ENCODE measurements around the gene ZNF366. TPM values are rescaled to one million over a fixed set of nuclear protein-coding genes. Genes with fewer than 3 reads are reported as not detected.

ZNF366 gene
- total RNA-seq, 1 experiment from 2014 or later, result not detected

DNA sequence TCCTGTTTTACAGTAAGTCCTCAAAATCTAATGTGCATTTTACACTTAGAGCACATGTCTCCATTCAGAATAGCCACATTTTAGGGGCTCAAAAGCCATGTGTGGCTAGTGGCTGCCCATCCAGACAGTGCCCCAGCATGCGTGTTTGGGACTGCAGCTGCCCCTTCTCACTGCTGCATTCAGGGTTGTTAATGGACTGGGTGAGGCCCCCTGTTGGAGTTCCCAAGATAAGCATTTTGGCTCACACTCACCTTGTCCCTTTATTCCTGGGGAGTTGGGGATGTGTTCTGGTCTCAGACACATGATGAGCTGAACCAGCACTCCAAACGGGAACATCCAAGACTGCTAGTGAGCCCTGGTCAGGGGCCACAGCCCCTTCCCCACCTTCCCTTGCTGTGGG is 22.2 kb upstream of the ZNF366 start:
- Histone ChIP-seq H4K20me1 (ENCODE audit: insufficient read depth, low read depth, low read length) (no peaks in the 10 kb centered on the region), H3K4me1 (ENCODE audit: low read length) (no peaks in the 10 kb centered on the region), H3K79me2 (ENCODE audit: low read length) (no peaks in the 10 kb centered on the region), H3K27ac (ENCODE audit: low read length) (no peak overlapping the region), H3K9me3 (ENCODE audit: low read length) (no peaks in the 10 kb centered on the region), H3K36me3 (ENCODE audit: insufficient read depth, low read length) (no peaks in the 10 kb centered on the region), H3K27me3 (ENCODE audit: low read length) (no peaks in the 10 kb centered on the region), H3K4me2 (ENCODE audit: low read depth, low read length, poor library complexity, severe bottlenecking) (no peak overlapping the region), H3K9me2 (replicated peaks; ENCODE audit: insufficient read depth, low read length) (no peaks in the 10 kb centered on the region), H3K9ac (ENCODE audit: low read length) (no peak overlapping the region), H3K4me3 (ENCODE audit: low read length) (no peak overlapping the region), H2AFZ (ENCODE audit: low read length) (no peak overlapping the region)
- no peak for DNase-seq

DNA sequence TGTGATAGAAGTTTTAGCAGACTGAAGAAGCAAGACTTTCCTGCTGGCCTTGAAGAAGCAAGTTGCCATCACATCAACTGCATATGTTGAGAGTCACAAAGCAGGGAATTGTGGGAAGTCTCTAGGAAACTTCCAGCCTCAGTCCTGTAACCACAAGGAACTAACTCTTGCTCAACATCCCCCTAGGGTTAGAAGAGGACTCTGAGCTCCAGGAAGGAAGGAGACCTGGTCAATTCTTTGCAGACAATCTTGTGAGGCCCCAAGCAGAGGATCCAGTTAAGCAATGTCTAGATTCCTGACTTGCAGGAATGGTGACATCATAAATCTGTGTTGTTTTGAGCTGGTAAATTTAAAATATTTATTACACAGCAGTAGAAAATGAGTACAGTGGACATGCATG is 18.6 kb upstream of the ZNF366 start:
- Histone ChIP-seq H3K79me2 (ENCODE audit: low read length) (no peaks in the 10 kb centered on the region), H3K4me3 (ENCODE audit: low read length) (no peak overlapping the region), H3K9me3 (ENCODE audit: low read length) (no peaks in the 10 kb centered on the region), H3K36me3 (ENCODE audit: insufficient read depth, low read length) (no peaks in the 10 kb centered on the region), H3K9ac (ENCODE audit: low read length) (no peak overlapping the region), H4K20me1 (ENCODE audit: insufficient read depth, low read depth, low read length) (no peaks in the 10 kb centered on the region), H2AFZ (ENCODE audit: low read length) (no peak overlapping the region), H3K4me1 (ENCODE audit: low read length) (no peaks in the 10 kb centered on the region), H3K27ac (ENCODE audit: low read length) (no peak overlapping the region), H3K4me2 (ENCODE audit: low read depth, low read length, poor library complexity, severe bottlenecking) (no peak overlapping the region), H3K27me3 (ENCODE audit: low read length) (no peaks in the 10 kb centered on the region), H3K9me2 (replicated peaks; ENCODE audit: insufficient read depth, low read length) (no peaks in the 10 kb centered on the region)
- DNase-seq, result no peak

DNA sequence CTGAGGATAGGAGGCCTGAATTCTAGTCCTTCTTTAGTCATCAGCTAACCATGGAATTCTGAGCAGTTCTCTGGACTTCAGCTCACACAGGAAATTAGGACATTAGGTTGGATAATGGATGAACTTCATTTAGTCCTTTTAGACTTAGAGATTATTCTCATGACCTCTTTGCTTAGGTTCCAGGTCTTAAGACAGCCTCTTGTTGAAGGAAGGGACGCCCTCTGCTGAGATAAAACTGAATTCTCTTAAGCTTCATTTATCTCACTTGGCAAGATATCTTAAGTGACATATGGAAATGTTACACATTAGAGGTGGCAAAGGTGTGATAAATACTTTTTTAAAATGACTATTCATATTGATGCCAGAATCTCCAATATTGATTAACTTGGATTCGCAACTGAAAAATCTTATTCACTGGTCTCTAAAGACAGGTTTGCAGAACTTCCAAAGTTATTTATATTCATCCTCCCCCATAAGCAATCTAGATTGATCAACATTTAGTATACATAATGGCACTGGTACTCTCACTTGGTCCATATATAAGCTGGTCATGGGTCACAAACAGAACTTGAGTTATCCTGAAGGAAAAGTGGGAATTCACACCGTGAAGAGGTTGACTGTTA is 16.9 kb upstream of the ZNF366 start:
- H3K4me1 ChIP-seq (ENCODE audit: low read length), result no peaks in the 10 kb centered on the region
- H3K27me3 ChIP-seq (ENCODE audit: low read length), result no peaks in the 10 kb centered on the region
- peak; percentile 82 for DNase-seq
- H3K36me3 ChIP-seq (ENCODE audit: insufficient read depth, low read length), result no peaks in the 10 kb centered on the region
- no peaks in the 10 kb centered on the region for H3K9me3 ChIP-seq (ENCODE audit: low read length)
- H3K79me2 ChIP-seq (ENCODE audit: low read length), result no peaks in the 10 kb centered on the region
- no peak overlapping the region for H3K27ac ChIP-seq (ENCODE audit: low read length)
- H4K20me1 ChIP-seq (ENCODE audit: insufficient read depth, low read depth, low read length), result no peaks in the 10 kb centered on the region
- no peak overlapping the region for H3K9ac ChIP-seq (ENCODE audit: low read length)
- no peak overlapping the region for H2AFZ ChIP-seq (ENCODE audit: low read length)
- H3K4me2 ChIP-seq (ENCODE audit: low read depth, low read length, poor library complexity, severe bottlenecking), result no peak overlapping the region
- H3K9me2 ChIP-seq (replicated peaks; ENCODE audit: insufficient read depth, low read length), result no peaks in the 10 kb centered on the region
- H3K4me3 ChIP-seq (ENCODE audit: low read length), result no peak overlapping the region

DNA sequence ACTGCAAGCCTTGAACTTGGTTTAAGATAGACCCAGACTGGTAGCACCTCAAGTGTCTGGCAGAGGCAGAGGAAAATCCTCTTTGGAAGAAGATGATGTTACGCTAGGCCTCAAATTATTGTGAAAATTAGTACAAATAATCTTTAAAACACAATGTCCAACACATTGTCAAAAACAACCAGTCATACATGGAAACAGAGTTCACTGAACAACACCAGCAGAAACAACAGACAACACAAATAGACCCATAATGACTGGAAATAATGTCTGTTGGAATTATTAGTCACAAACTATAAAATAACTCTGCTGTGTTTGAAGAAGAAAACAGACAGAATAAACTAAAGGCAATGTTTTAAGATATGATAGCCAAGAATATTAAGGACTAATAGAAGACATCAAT is 15.4 kb upstream of the ZNF366 start:
- no peaks in the 10 kb centered on the region for H3K9me3 ChIP-seq (ENCODE audit: low read length)
- H3K36me3 ChIP-seq (ENCODE audit: insufficient read depth, low read length), result no peaks in the 10 kb centered on the region
- no peak for DNase-seq
- no peak overlapping the region for H3K4me2 ChIP-seq (ENCODE audit: low read depth, low read length, poor library complexity, severe bottlenecking)
- no peaks in the 10 kb centered on the region for H3K27me3 ChIP-seq (ENCODE audit: low read length)
- no peaks in the 10 kb centered on the region for H3K4me1 ChIP-seq (ENCODE audit: low read length)
- no peaks in the 10 kb centered on the region for H4K20me1 ChIP-seq (ENCODE audit: insufficient read depth, low read depth, low read length)
- no peak overlapping the region for H3K27ac ChIP-seq (ENCODE audit: low read length)
- H3K4me3 ChIP-seq (ENCODE audit: low read length), result no peak overlapping the region
- H3K79me2 ChIP-seq (ENCODE audit: low read length), result no peaks in the 10 kb centered on the region
- no peak overlapping the region for H3K9ac ChIP-seq (ENCODE audit: low read length)
- no peak overlapping the region for H2AFZ ChIP-seq (ENCODE audit: low read length)
- H3K9me2 ChIP-seq (replicated peaks; ENCODE audit: insufficient read depth, low read length), result no peaks in the 10 kb centered on the region

DNA sequence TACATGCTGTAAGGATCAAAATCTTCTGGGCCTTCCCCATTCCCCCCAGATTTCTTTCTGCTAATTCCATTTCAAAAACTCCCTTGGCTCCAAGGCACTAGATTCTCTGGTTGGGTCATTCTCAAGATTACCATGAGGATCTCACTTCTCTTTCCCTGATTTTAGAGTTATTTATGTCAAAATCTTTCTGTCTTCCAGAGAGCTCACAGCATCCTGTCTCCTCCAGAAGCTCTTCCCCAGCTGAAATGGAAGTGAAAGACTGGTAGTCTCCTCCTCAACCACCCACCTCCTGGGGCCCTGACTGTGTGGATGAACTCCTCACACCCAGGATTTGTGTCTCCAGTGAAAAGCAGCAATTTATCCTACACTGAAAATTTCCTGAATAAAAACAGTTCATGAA is 11.9 kb upstream of the ZNF366 start:
- Histone ChIP-seq H3K4me1 (ENCODE audit: low read length) (no peaks in the 10 kb centered on the region), H3K4me2 (ENCODE audit: low read depth, low read length, poor library complexity, severe bottlenecking) (no peak overlapping the region)
- DNase-seq, result no peak

DNA sequence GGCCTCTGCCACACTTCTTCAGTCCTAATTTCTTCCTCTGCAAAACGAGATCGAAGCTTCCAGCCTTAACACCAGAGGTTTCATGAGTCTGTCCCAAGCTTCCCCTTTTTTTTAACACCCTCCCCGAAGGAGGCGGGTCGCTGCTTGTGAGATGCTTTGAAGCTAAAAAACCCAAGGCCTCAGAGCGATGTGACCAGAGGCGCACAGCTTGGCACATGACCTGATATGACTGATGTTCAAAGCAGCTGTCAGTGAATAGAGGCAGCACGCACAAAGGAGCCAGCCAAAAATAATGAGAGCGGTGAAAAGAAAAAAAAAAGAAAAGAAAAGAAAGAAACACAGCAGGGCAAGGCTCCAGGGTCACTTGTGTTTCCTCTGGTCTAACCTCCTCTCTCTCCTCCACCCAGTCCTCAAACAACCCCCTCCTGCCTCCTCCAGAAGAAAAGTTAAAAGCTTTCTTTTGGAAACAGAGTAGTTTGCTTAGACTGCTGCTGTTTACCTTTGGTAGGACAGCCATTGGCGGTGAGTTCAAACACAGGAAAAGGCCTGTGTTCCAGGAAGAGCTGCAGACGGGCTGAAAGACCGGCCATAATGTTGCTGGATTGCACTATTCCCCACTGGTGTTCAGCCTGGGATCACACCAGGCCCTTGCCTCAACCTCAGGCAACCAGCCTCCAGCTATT is 10.9 kb upstream of the ZNF366 start:
- H3K9me2 ChIP-seq (replicated peaks; ENCODE audit: insufficient read depth, low read length), result no peaks in the 10 kb centered on the region
- no peak overlapping the region for H2AFZ ChIP-seq (ENCODE audit: low read length)
- no peaks in the 10 kb centered on the region for H4K20me1 ChIP-seq (ENCODE audit: insufficient read depth, low read depth, low read length)
- no peaks in the 10 kb centered on the region for H3K9me3 ChIP-seq (ENCODE audit: low read length)
- no peak for DNase-seq
- no peak overlapping the region for H3K4me3 ChIP-seq (ENCODE audit: low read length)
- H3K9ac ChIP-seq (ENCODE audit: low read length), result no peak overlapping the region
- no peaks in the 10 kb centered on the region for H3K36me3 ChIP-seq (ENCODE audit: insufficient read depth, low read length)
- H3K4me1 ChIP-seq (ENCODE audit: low read length), result no peaks in the 10 kb centered on the region
- H3K27ac ChIP-seq (ENCODE audit: low read length), result no peak overlapping the region
- H3K27me3 ChIP-seq (ENCODE audit: low read length), result no peaks in the 10 kb centered on the region
- H3K79me2 ChIP-seq (ENCODE audit: low read length), result no peaks in the 10 kb centered on the region
- no peak overlapping the region for H3K4me2 ChIP-seq (ENCODE audit: low read depth, low read length, poor library complexity, severe bottlenecking)

More for the DNA sequence above, 11.9 kb upstream of the ZNF366 start:
- H3K9ac ChIP-seq (ENCODE audit: low read length), result no peak overlapping the region
- H3K27me3 ChIP-seq (ENCODE audit: low read length), result no peaks in the 10 kb centered on the region
- no peaks in the 10 kb centered on the region for H3K79me2 ChIP-seq (ENCODE audit: low read length)
- H3K9me2 ChIP-seq (replicated peaks; ENCODE audit: insufficient read depth, low read length), result no peaks in the 10 kb centered on the region
- H3K36me3 ChIP-seq (ENCODE audit: insufficient read depth, low read length), result no peaks in the 10 kb centered on the region
- H3K4me3 ChIP-seq (ENCODE audit: low read length), result no peak overlapping the region
- H2AFZ ChIP-seq (ENCODE audit: low read length), result no peak overlapping the region
- H3K9me3 ChIP-seq (ENCODE audit: low read length), result no peaks in the 10 kb centered on the region
- no peaks in the 10 kb centered on the region for H4K20me1 ChIP-seq (ENCODE audit: insufficient read depth, low read depth, low read length)
- no peak overlapping the region for H3K27ac ChIP-seq (ENCODE audit: low read length)

DNA sequence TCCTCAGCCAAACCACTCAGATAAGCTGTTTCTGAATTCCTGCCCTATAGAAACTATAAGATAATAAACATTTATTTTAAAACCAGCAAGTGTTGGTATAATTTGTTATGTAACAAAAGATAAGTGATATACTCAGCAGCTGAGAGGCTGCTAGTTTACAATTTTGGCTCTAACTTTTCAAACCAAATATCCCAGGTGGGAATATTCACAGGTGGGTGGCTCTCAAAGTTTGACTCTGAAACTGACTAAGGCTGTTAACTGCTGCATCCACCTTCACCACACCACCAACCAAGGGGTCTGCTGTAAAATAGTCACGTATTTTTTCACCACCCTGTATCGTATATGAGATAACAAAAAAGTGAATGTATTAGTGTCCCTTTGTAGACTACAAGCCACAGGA is 9.7 kb upstream of the ZNF366 start:
- H3K27me3 ChIP-seq (ENCODE audit: low read length), result no peaks in the 10 kb centered on the region
- H4K20me1 ChIP-seq (ENCODE audit: insufficient read depth, low read depth, low read length), result no peaks in the 10 kb centered on the region
- H3K9me3 ChIP-seq (ENCODE audit: low read length), result no peaks in the 10 kb centered on the region
- H3K9ac ChIP-seq (ENCODE audit: low read length), result no peak overlapping the region
- H3K36me3 ChIP-seq (ENCODE audit: insufficient read depth, low read length), result no peaks in the 10 kb centered on the region
- no peak for DNase-seq
- no peaks in the 10 kb centered on the region for H3K79me2 ChIP-seq (ENCODE audit: low read length)
- no peak overlapping the region for H3K4me2 ChIP-seq (ENCODE audit: low read depth, low read length, poor library complexity, severe bottlenecking)
- H2AFZ ChIP-seq (ENCODE audit: low read length), result no peak overlapping the region
- H3K27ac ChIP-seq (ENCODE audit: low read length), result no peak overlapping the region
- H3K4me1 ChIP-seq (ENCODE audit: low read length), result no peaks in the 10 kb centered on the region
- H3K9me2 ChIP-seq (replicated peaks; ENCODE audit: insufficient read depth, low read length), result no peaks in the 10 kb centered on the region
- H3K4me3 ChIP-seq (ENCODE audit: low read length), result no peak overlapping the region

DNA sequence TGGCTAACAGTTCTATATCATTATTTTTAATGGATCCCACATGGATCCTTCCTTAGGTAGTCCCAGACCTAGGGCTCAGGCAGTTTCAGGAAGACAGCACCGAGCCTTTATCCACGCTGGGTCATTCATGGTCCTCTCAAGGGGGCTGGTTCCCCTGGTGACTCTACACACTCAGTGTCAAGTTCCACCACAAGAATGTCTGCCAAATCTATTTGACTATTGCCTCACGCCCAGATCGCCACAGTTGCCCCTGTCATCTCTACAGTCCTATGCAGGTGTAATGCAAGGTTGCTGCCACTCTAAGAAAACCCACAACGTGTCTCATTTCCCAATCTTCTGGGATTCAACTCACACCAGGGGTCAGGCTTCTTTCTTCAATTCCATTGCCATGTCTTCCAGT is 8.0 kb upstream of the ZNF366 start:
- Histone ChIP-seq H4K20me1 (ENCODE audit: insufficient read depth, low read depth, low read length) (no peaks in the 10 kb centered on the region), H3K9ac (ENCODE audit: low read length) (no peak overlapping the region), H3K27ac (ENCODE audit: low read length) (no peak overlapping the region), H3K9me3 (ENCODE audit: low read length) (no peaks in the 10 kb centered on the region), H3K4me2 (ENCODE audit: low read depth, low read length, poor library complexity, severe bottlenecking) (no peak overlapping the region), H3K27me3 (ENCODE audit: low read length) (no peaks in the 10 kb centered on the region), H3K4me1 (ENCODE audit: low read length) (no peaks in the 10 kb centered on the region), H2AFZ (ENCODE audit: low read length) (no peak overlapping the region), H3K79me2 (ENCODE audit: low read length) (no peaks in the 10 kb centered on the region), H3K36me3 (ENCODE audit: insufficient read depth, low read length) (no peaks in the 10 kb centered on the region), H3K4me3 (ENCODE audit: low read length) (no peak overlapping the region), H3K9me2 (replicated peaks; ENCODE audit: insufficient read depth, low read length) (no peaks in the 10 kb centered on the region)
- no peak for DNase-seq

Measured in Karpas-422 (cell line).